GM23248 (cell line): ENCODE data around the gene PDHX. TPM values are rescaled to one million over a fixed set of nuclear protein-coding genes. Genes with fewer than 3 reads are reported as not detected.

Source experiments
- DNase-seq: peaks from one replicate; pipeline ENCODE4 v3.0.0-alpha.2; 2015
- H2AFZ ChIP-seq: fragments of 200-600 bp; sonication (generic); 2 replicates; pipeline ENCODE4 v1.6.1; 2016; ENCODE audit warnings: antibody characterized with exemption
- H3F3A ChIP-seq: fragments of 200-600 bp; sonication (generic); 2 replicates; pipeline ENCODE4 v1.6.1; 2016; ENCODE audit warnings: mild to moderate bottlenecking, antibody characterized with exemption, mixed run types; ENCODE audit not compliant: insufficient read depth
- H3K27ac ChIP-seq: fragments of 200-600 bp; sonication (generic); 2 replicates; pipeline ENCODE4 v1.5.1; 2016; ENCODE audit warnings: mild to moderate bottlenecking
- H3K27me3 ChIP-seq: fragments of 200-600 bp; sonication (generic); replicated peaks from 2 replicates; pipeline ENCODE4 v1.6.1; 2016; ENCODE audit warnings: mild to moderate bottlenecking; ENCODE audit not compliant: insufficient read depth
- H3K36me3 ChIP-seq: fragments of 200-600 bp; sonication (generic); 2 replicates; pipeline ENCODE4 v1.6.1; 2016; ENCODE audit warnings: low read depth, mild to moderate bottlenecking
- H3K4me1 ChIP-seq: fragments of 200-600 bp; sonication (generic); 2 replicates; pipeline ENCODE4 v1.6.1; 2016; ENCODE audit warnings: mild to moderate bottlenecking; ENCODE audit not compliant: insufficient read depth
- H3K4me2 ChIP-seq: fragments of 200-600 bp; sonication (generic); one replicate; pipeline ENCODE4 v1.6.1; 2016; ENCODE audit warnings: mild to moderate bottlenecking; ENCODE audit not compliant: unreplicated experiment
- H3K4me3 ChIP-seq: fragments of 200-600 bp; sonication (generic); 2 replicates; pipeline ENCODE4 v1.5.1; 2016; ENCODE audit warnings: mild to moderate bottlenecking
- H3K79me2 ChIP-seq: fragments of 200-600 bp; sonication (generic); 2 replicates; pipeline ENCODE4 v1.6.1; 2016; ENCODE audit warnings: mild to moderate bottlenecking; ENCODE audit not compliant: insufficient read depth
- H3K9ac ChIP-seq: fragments of 200-600 bp; sonication (generic); 2 replicates; pipeline ENCODE4 v1.6.1; 2016; ENCODE audit warnings: mild to moderate bottlenecking
- H3K9me2 ChIP-seq: fragments of 200-600 bp; sonication (generic); 2 replicates; pipeline ENCODE4 v1.6.1; 2016; ENCODE audit warnings: mixed run types, mild to moderate bottlenecking, moderate library complexity; ENCODE audit not compliant: insufficient read depth
- H3K9me3 ChIP-seq: fragments of 200-600 bp; sonication (generic); one replicate; pipeline ENCODE4 v1.6.1; 2017; ENCODE audit warnings: low read depth
- H4K20me1 ChIP-seq: fragments of 200-600 bp; sonication (generic); 2 replicates; pipeline ENCODE4 v1.6.0; 2016; ENCODE audit not compliant: insufficient read depth
- EZH2 ChIP-seq: fragments of 200-600 bp; sonication (generic); IDR thresholded peaks from 2 replicates; pipeline ENCODE4 v1.6.1; 2018; ENCODE audit warnings: antibody characterized with exemption, mild to moderate bottlenecking; ENCODE audit not compliant: insufficient read depth, poor library complexity, severe bottlenecking
- EZH2phosphoT487 ChIP-seq: fragments of 200-600 bp; sonication (generic); IDR thresholded peaks from 2 replicates; pipeline ENCODE4 v1.6.1; 2018; ENCODE audit warnings: antibody characterized with exemption, moderate library complexity, mild to moderate bottlenecking, low read depth; ENCODE audit not compliant: insufficient read depth
- WGBS, 2 experiments: methylation state at CpG; one replicate each; pipeline ENCODE4 v1.1.6; 2015 to 2017; ENCODE audit warnings: low lambda C conversion rate in 2 of 2, low coverage in 1 of 2; ENCODE audit errors: missing lambda C conversion rate in 2 of 2; 5-methylcytosine and 5-hydroxymethylcytosine counted together
- in situ Hi-C: fragments of 300-500 bp; cut with MboI; formaldehyde crosslinking; loops from 2 replicates; pipeline ENCODE4 v1.15.0; 2020
- microRNA-seq: library from miRNA; unstranded; fragments of <30 nt; microRNA quantifications from one replicate; pipeline ENCODE4, GENCODE V29; 2016; ENCODE audit warnings: borderline number of aligned reads
- polyA plus RNA-seq: library from polyadenylated mRNA; unstranded; fragments of >200 nt; fragmentation: Nextera tagmentation; extraction: Ambion mirVana; gene quantifications from 2 replicates; pipeline ENCODE4 v1.2.1, GENCODE V29; 2016
- small RNA-seq: library from RNA; depleted of rRNA; stranded (forward); fragments of <200 nt; gene quantifications from one replicate; pipeline ENCODE3, GENCODE V24; 2014; ENCODE audit warnings: low read depth, low replicate concordance
- total RNA-seq: library from RNA; depleted of rRNA; stranded (reverse); fragments of >200 nt; shearing (Covaris generic); gene quantifications from 2 replicates; pipeline ENCODE4 v1.2.3, GENCODE V29; 2014; rRNA removed

PDHX gene
- total and polyA plus RNA-seq, 2 experiments from 2014 or later = 36.1 to 40.1 TPM

- no peaks in the 10 kb centered on the region for H4K20me1 ChIP-seq
- no peak for TF ChIP-seq EZH2
- no peak for TF ChIP-seq EZH2phosphoT487
- no peaks in the 10 kb centered on the region for H3K9me3 ChIP-seq
- H3K9me2 ChIP-seq = no peaks in the 10 kb centered on the region; the same call in 1 of the 2 replicates
- H3K36me3 ChIP-seq = no peaks in the 10 kb centered on the region
- no peak overlapping the region for H3K27ac ChIP-seq
- no peak overlapping the region for H3K9ac ChIP-seq
- H3K4me3 ChIP-seq = no peak overlapping the region
- WGBS, 2 experiments = 97 to 98% methylated on average over 3 of the region's 3 CpGs
- no peak overlapping the region for H3K4me2 ChIP-seq
- H2AFZ ChIP-seq = no peak overlapping the region
- peaks cover 12% of the 10 kb centered on the region for H3F3A ChIP-seq
- in situ Hi-C loops = no loop called here
- H3K79me2 ChIP-seq = no peaks in the 10 kb centered on the region
- no peaks in the 10 kb centered on the region for H3K27me3 ChIP-seq
- DNase-seq = no peak
- peaks cover 27% of the 10 kb centered on the region for H3K4me1 ChIP-seq
These were observed 126.5 kb downstream of the PDHX start for GRCh38 chr11:35042913-35043312.

- Histone ChIP-seq H3K27ac (no peak overlapping the region), H3K9ac (no peak overlapping the region), H3K9me2 (no peaks in the 10 kb centered on the region; the same call in 1 of the 2 replicates), H3K36me3 (no peaks in the 10 kb centered on the region), H3K9me3 (no peaks in the 10 kb centered on the region), H3K4me2 (no peak overlapping the region), H3K4me3 (no peak overlapping the region), H3F3A (peaks cover 12% of the 10 kb centered on the region), H3K27me3 (no peaks in the 10 kb centered on the region), H4K20me1 (no peaks in the 10 kb centered on the region), H3K79me2 (no peaks in the 10 kb centered on the region), H3K4me1 (peaks cover 18% of the 10 kb centered on the region), H2AFZ (no peak overlapping the region)
- TF ChIP-seq EZH2 (no peak), EZH2phosphoT487 (no peak)
- in situ Hi-C loops = no loop called here
- no peak for DNase-seq
- WGBS, 2 experiments = 95 to 100% methylated on average over 1 of the region's 1 CpG
These were observed 127.5 kb downstream of the PDHX start for GRCh38 chr11:35043936-35044335.

GRCh38 chr11:35045236-35045820 is 128.9 kb downstream of the PDHX start:
- Histone ChIP-seq H3K4me1 (peaks cover 6% of the 10 kb centered on the region), H3K4me3 (no peak overlapping the region), H2AFZ (no peak overlapping the region), H3F3A (peaks cover 7% of the 10 kb centered on the region), H3K27ac (no peak overlapping the region), H3K27me3 (no peaks in the 10 kb centered on the region), H3K9me3 (no peaks in the 10 kb centered on the region), H3K9ac (no peak overlapping the region), H3K36me3 (no peaks in the 10 kb centered on the region), H3K79me2 (no peaks in the 10 kb centered on the region), H3K9me2 (no peaks in the 10 kb centered on the region; the same call in 1 of the 2 replicates), H4K20me1 (no peaks in the 10 kb centered on the region), H3K4me2 (no peak overlapping the region)
- WGBS, 2 experiments = 94% methylated on average over 8 of the region's 8 CpGs
- in situ Hi-C loops = no loop called here
- no peak for DNase-seq
- no peak for TF ChIP-seq EZH2
- TF ChIP-seq EZH2phosphoT487 = no peak

Small RNA genes within 50 kb of the gene (microRNA-seq; reads per million reads assigned to microRNA genes)
- 19.9 reads per million, percentile 28 among the genes with 10 or more reads in this experiment for gene MIR1343

Small RNA genes within 50 kb of the gene (small RNA-seq; reads per million reads assigned to genes)
- not detected for gene MIR1343

Other genes starting within 250 kb of the PDHX start
- 22.5 and 23.1 TPM in 2 replicates for gene APIP, start 239 bp upstream of the PDHX start, total RNA-seq
- gene APIP, start 239 bp upstream of the PDHX start, polyA plus RNA-seq = 25.2 and 25.9 TPM in 2 replicates
- gene CD44, start 222.6 kb downstream of the PDHX start, total RNA-seq = 405 and 506 TPM in 2 replicates
- 519 and 523 TPM in 2 replicates for gene CD44, start 222.6 kb downstream of the PDHX start, polyA plus RNA-seq